ENCODE measurements around the gene SYTL2. TPM values are rescaled to one million over a fixed set of nuclear protein-coding genes. Genes with fewer than 3 reads are reported as not detected.
"Not testable (repeated sequence)": the region's sequence is repeated elsewhere in the genome, so short reads cannot be mapped to it uniquely, and the experiment has no call there.

The SYTL2 gene
- total and polyA plus RNA-seq, 4 experiments from 2014 or later: 3.9 to 35.7 (median 28.2) TPM

DNA sequence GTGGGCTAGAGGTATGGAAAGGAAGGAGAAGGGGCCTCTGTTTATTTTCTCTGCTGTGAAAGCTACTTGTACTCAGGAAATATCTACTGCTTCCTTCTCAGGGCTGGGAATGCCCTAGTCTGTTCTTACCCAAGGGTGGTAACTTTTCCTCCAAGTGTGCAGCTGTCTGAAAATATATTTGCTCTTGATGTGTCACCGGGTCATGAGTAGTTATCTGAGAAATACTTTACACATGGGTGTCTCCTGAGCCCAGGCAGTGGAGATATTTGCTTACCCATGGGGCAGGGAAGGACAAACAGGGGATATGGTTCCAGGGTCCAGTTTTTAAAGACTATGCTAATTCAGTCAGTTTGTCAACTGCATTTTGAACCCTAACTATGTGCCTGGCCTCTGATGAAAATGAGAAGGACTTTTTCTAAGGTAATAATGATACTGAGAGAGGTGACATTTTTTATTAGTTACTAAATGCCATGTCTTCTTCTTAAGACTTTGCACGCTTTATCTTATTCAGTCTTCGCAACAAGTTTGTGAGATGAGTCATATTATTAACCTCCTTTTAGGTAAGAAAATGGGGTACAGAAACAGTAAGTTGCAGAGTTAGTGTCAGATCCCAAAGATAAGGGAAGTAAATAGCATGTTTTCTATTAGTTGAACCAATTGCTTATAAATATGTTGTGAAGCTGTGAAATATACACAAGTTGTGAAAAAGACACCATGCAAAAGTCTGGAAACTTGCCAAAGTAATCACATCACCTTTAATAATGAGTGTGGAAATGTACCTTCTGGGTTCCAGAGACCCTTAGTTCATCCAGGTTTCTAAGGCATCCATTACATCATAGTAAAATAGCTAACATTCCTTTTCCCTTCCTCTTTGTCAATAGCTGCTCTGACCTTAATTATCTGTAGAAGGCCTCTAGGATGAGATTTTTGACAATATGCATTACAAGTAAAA lies 22.9 kb downstream of the SYTL2 start:
- DNase-seq: no peak
- H3K27me3 ChIP-seq (ENCODE audit: insufficient read depth, low read length): no peaks in the 10 kb centered on the region
- no peaks in the 10 kb centered on the region for H3K36me3 ChIP-seq (ENCODE audit: insufficient read depth, low read length)
- Mint-ChIP-seq H3K4me1 (peaks cover 17 to 40% (median 24%) of the 10 kb centered on the region in 4 donors), H3K27me3 (no peaks in the 10 kb centered on the region), H3K4me3 (no peak overlapping the region), H3K9me3 (peaks cover 0 to 2% (median 0%) of the 10 kb centered on the region in 8 donors), H3K27ac (peak overlapping the region in 3 of 7 donors; percentile 10 to 54 (median 35)), H3K36me3 (peaks cover under 1 to 3% of the 10 kb centered on the region in 2 donors)
- intact Hi-C loops (cut with micrococcal nuclease): no loop called here
- H3K9me3 ChIP-seq (ENCODE audit: control insufficient read depth in 1 of 2, low read length in 2 of 2): no peaks in the 10 kb centered on the region
- H3K4me3 ChIP-seq (ENCODE audit: low read length in 2 of 2): no peak overlapping the region
- ChIA-PET CTCF (ENCODE audit: partially characterized antibody) (interaction anchor here (0.7 kb wide), 1 partner anchor 89 kb away, joined by 3 read pairs; no protein-coding TSS in a partner anchor), POLR2A (ENCODE audit: partially characterized antibody) (interaction anchor here (1.0 kb wide), 2 partner anchors 10 to 21 kb away, joined by 3 read pairs; no protein-coding TSS in a partner anchor)
- H3K4me1 ChIP-seq (ENCODE audit: insufficient read depth, low read length): no peaks in the 10 kb centered on the region
- H3K27ac ChIP-seq (ENCODE audit: low read depth, low read length): no peak overlapping the region

DNA sequence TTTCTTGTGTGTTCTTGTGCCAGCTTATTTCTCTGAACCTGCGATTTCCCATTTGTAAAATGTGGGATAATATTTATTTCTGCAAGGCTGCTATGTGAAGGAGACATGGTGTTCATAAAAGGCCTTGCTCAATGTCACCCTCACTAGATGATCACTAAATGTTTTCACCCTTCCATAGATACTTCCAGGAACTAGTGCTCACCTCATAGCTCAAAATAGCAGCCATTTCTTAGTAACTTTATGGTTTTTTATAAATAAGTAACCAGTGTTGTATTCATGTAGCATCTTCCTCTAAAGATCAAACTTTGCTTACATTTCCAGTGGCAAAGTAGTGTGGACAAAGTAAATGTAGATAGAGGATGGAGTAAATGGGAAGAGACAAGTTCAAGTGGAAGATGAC lies 23.8 kb downstream of the SYTL2 start:
- Mint-ChIP-seq H3K27ac (peak overlapping the region in 3 of 7 donors; percentile 21 to 74 (median 26)), H3K4me3 (peak overlapping the region in 1 of 8 donors; percentile 10)
- CTCF ChIA-PET (ENCODE audit: partially characterized antibody): interaction anchor here (0.7 to 0.9 kb wide), 2 partner anchors 13 to 88 kb away, joined by 3 read pairs; no protein-coding TSS in a partner anchor

DNA sequence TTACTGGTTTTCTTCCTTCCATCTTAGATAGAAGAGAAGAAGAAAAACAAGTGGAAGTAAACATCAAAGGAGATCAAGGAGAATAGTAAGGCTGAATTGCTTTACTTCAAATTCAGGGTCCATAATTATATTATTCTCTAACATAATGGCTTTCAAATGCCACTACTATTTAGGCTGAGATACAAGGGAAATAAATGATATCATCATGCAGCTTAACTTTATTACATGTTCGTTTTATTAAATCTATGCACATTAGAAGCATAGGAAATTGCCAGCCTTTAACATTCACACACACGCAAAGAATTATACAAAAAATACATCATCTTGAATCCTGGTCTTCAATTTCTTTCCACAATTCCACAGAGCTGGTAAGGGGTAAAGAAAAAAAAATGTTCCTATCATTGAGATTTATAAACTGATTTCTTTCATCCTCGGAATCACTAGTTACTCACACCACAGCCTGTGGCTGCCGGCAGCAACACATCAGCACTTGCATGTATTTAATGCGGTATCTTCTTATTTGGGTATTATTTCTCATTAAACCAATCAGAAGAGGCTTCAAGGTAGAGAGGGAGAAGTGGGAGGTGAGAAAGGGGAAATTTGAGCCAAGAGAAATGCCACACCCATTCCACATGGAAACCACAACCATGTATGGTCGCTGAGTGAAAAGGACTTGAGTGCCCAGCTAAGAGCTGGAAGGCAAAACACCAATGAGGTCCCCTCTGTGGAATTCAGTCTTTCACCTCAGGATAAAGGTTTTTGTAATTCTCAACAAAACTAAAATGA lies 26.3 kb downstream of the SYTL2 start:
- H3K27ac ChIP-seq (ENCODE audit: low read depth, low read length): no peak overlapping the region
- POLR2A ChIA-PET (ENCODE audit: partially characterized antibody): interaction anchor here (1.6 kb wide), 1 partner anchor 26 kb away, joined by 3 read pairs; no protein-coding TSS in a partner anchor
- H3K9me3 ChIP-seq (ENCODE audit: control insufficient read depth in 1 of 2, low read length in 2 of 2): no peaks in the 10 kb centered on the region
- intact Hi-C loops (cut with micrococcal nuclease): no loop called here
- no peaks in the 10 kb centered on the region for H3K27me3 Mint-ChIP-seq
- no peak overlapping the region for H3K4me3 Mint-ChIP-seq
- CTCF ChIA-PET (ENCODE audit: partially characterized antibody): interaction anchor here (1.6 kb wide), 1 partner anchor 13 kb away, joined by 3 read pairs; no protein-coding TSS in a partner anchor
- no peaks in the 10 kb centered on the region for H3K27me3 ChIP-seq (ENCODE audit: insufficient read depth, low read length)
- H3K4me1 Mint-ChIP-seq: peaks cover 25 to 66% (median 42%) of the 10 kb centered on the region in 4 donors
- peaks cover 11% of the 10 kb centered on the region for H3K4me1 ChIP-seq (ENCODE audit: insufficient read depth, low read length)
- peaks cover 3 to 16% of the 10 kb centered on the region in 2 donors for H3K36me3 Mint-ChIP-seq
- no peak for DNase-seq
- H3K27ac Mint-ChIP-seq: peak overlapping the region in 1 of 7 donors; percentile 68
- peaks cover 0 to 9% (median 7%) of the 10 kb centered on the region in 8 donors for H3K9me3 Mint-ChIP-seq
- no peak overlapping the region for H3K4me3 ChIP-seq (ENCODE audit: low read length in 2 of 2)
- H3K36me3 ChIP-seq (ENCODE audit: insufficient read depth, low read length): no peaks in the 10 kb centered on the region

More for the DNA sequence above, 23.8 kb downstream of the SYTL2 start:
- Mint-ChIP-seq H3K4me1 (peaks cover 20 to 46% (median 24%) of the 10 kb centered on the region in 4 donors), H3K27me3 (no peaks in the 10 kb centered on the region), H3K9me3 (peaks cover 0 to 9% (median 7%) of the 10 kb centered on the region in 8 donors), H3K36me3 (peaks cover 3 to 8% of the 10 kb centered on the region in 2 donors)
- Histone ChIP-seq H3K4me3 (ENCODE audit: low read length in 2 of 2) (no peak overlapping the region), H3K27ac (ENCODE audit: low read depth, low read length) (no peak overlapping the region), H3K4me1 (ENCODE audit: insufficient read depth, low read length) (no peaks in the 10 kb centered on the region), H3K36me3 (ENCODE audit: insufficient read depth, low read length) (no peaks in the 10 kb centered on the region), H3K9me3 (ENCODE audit: control insufficient read depth in 1 of 2, low read length in 2 of 2) (no peaks in the 10 kb centered on the region), H3K27me3 (ENCODE audit: insufficient read depth, low read length) (no peaks in the 10 kb centered on the region)
- POLR2A ChIA-PET (ENCODE audit: partially characterized antibody): interaction anchor here (1.0 kb wide), 1 partner anchor 22 kb away, joined by 3 read pairs; no protein-coding TSS in a partner anchor
- intact Hi-C loops (cut with micrococcal nuclease): no loop called here
- no peak for DNase-seq

DNA sequence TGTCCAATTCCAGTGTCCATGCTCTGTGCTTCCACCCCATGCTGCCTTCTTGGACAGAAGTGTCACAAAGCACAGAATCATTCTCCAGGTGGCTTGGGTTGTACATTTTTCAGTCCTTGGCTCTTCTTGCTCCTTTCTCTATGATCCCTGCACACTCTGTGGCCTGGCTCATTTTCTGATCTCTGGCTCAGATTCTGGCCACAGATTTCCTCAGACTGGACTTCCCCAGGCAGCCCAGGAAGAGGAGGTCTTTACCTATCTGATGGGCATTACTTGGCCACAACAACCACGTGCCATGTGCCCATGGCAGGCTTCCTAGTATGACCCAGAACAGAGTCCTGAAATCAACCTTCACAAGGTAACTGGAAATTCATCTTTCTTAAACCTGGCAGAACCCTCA lies 27.2 kb downstream of the SYTL2 start:
- ChIA-PET CTCF (ENCODE audit: partially characterized antibody) (no interaction called here), POLR2A (ENCODE audit: partially characterized antibody) (interaction anchor here (1.6 kb wide), 1 partner anchor 26 kb away, joined by 3 read pairs; no protein-coding TSS in a partner anchor)
- intact Hi-C loops (cut with micrococcal nuclease): no loop called here
- Histone ChIP-seq H3K27ac (ENCODE audit: low read depth, low read length) (no peak overlapping the region), H3K36me3 (ENCODE audit: insufficient read depth, low read length) (no peaks in the 10 kb centered on the region), H3K4me1 (ENCODE audit: insufficient read depth, low read length) (peaks cover 11% of the 10 kb centered on the region), H3K9me3 (ENCODE audit: control insufficient read depth in 1 of 2, low read length in 2 of 2) (no peaks in the 10 kb centered on the region), H3K27me3 (ENCODE audit: insufficient read depth, low read length) (no peaks in the 10 kb centered on the region), H3K4me3 (ENCODE audit: low read length in 2 of 2) (no peak overlapping the region)
- H3K27ac Mint-ChIP-seq: peak overlapping the region in 3 of 7 donors; percentile 61 to 83 (median 72)
- no peak for DNase-seq
- H3K9me3 Mint-ChIP-seq: peaks cover 0 to 9% (median 7%) of the 10 kb centered on the region in 8 donors
- H3K27me3 Mint-ChIP-seq: no peaks in the 10 kb centered on the region
- no peak overlapping the region for H3K4me3 Mint-ChIP-seq
- peaks cover 3 to 16% of the 10 kb centered on the region in 2 donors for H3K36me3 Mint-ChIP-seq
- H3K4me1 Mint-ChIP-seq: peaks cover 26 to 66% (median 43%) of the 10 kb centered on the region in 4 donors

DNA sequence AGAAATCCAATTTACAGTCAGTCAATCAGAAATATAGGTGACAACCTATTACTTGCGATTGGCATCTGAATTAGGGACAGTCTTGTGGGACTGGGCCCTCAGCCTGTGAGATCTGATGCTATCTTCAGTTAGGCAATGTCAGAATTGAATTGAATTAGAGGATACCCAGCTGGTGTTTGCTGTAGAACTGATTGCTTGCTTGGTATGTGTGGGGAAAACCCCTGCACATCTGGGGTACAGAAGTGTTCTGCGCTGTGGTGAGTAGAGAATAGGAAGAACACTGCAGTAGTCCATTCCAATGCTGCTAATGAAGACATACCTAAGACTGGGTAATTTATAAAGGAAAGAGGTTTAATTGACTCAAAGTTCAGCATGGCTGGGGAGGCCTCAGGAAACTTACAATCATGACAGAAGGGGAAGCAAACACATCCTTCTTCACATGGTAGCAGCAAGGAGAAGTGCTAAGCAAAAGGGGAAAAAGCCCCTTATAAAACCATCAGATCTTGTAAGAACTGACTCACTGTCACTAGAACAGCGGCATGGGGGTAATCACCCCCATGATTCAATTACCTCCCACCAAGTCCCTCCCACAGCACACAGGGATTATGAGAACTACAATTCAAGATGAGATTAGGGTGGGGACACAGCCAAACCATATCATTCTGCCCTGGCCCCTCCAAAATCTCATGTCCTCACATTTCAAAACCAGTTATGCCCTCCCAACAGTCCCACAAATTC lies 30.0 kb downstream of the SYTL2 start:
- H3K9me3 ChIP-seq (ENCODE audit: control insufficient read depth in 1 of 2, low read length in 2 of 2); POLR2A ChIA-PET (ENCODE audit: partially characterized antibody); H3K36me3 ChIP-seq (ENCODE audit: insufficient read depth, low read length); H3K27me3 ChIP-seq (ENCODE audit: insufficient read depth, low read length); H3K27me3 Mint-ChIP-seq; H3K27ac ChIP-seq (ENCODE audit: low read depth, low read length); H3K4me3 ChIP-seq (ENCODE audit: low read length in 2 of 2); intact Hi-C loops (cut with micrococcal nuclease): not testable (repeated sequence)
- H3K27ac Mint-ChIP-seq: peak overlapping the region in 6 of 7 donors; percentile 63 to 86 (median 78)
- peak overlapping the region in 4 of 8 donors; percentile 11 to 47 (median 21) for H3K4me3 Mint-ChIP-seq
- H3K4me1 ChIP-seq (ENCODE audit: insufficient read depth, low read length): peaks cover 11% of the 10 kb centered on the region
- CTCF ChIA-PET (ENCODE audit: partially characterized antibody): interaction anchor here (1.0 kb wide), 1 partner anchor 17 kb away, joined by 3 read pairs; no protein-coding TSS in a partner anchor
- H3K4me1 Mint-ChIP-seq: peaks cover 12 to 59% (median 37%) of the 10 kb centered on the region in 4 donors
- H3K9me3 Mint-ChIP-seq: peaks cover 1 to 13% (median 7%) of the 10 kb centered on the region in 8 donors
- peaks cover 3 to 26% of the 10 kb centered on the region in 2 donors for H3K36me3 Mint-ChIP-seq
- peak in 2 of 5 donors; percentile 13 to 46 for DNase-seq

DNA sequence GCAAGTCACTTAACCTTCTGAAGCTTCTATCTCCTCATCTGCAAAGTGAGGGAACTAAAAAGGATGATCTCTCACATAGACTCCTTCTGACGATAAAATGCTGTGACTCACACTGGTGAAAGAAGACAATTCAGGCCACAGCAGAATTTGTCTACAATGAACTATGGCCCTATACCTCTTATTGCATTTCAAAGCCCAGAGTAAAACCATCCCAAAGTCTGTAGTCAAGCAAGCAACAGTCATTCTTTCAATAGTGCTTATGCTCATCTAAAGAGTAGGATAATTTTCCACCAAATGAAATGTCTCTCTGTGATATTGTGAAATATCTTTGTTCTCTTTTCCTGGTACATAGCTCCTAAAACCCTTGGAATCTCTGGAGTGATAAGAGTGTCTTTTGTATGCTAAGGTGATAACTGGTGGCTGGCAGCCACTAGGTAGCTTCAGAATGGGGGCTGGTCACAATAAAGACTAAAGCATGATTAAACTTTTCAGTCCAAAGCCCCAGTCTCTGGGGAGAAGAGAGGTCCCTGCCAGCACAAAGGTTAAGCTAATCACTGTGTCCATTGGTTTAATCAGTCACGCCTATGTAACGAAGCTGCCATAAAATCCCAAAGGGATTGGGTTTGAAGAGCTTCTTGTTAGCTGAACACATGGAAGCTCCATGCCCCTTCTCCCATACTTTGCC lies 30.8 kb downstream of the SYTL2 start:
- Histone ChIP-seq H3K27me3 (ENCODE audit: insufficient read depth, low read length) (no peaks in the 10 kb centered on the region), H3K4me1 (ENCODE audit: insufficient read depth, low read length) (peaks cover 13% of the 10 kb centered on the region), H3K36me3 (ENCODE audit: insufficient read depth, low read length) (no peaks in the 10 kb centered on the region), H3K9me3 (ENCODE audit: control insufficient read depth in 1 of 2, low read length in 2 of 2) (no peaks in the 10 kb centered on the region), H3K27ac (ENCODE audit: low read depth, low read length) (no peak overlapping the region), H3K4me3 (ENCODE audit: low read length in 2 of 2) (no peak overlapping the region)
- peaks cover 12 to 63% (median 41%) of the 10 kb centered on the region in 4 donors for H3K4me1 Mint-ChIP-seq
- H3K4me3 Mint-ChIP-seq: no peak overlapping the region
- H3K36me3 Mint-ChIP-seq: peaks cover 1 to 27% of the 10 kb centered on the region in 2 donors
- CTCF ChIA-PET (ENCODE audit: partially characterized antibody): no interaction called here
- peak overlapping the region in 4 of 7 donors; percentile 0 to 37 (median 15) for H3K27ac Mint-ChIP-seq
- H3K9me3 Mint-ChIP-seq: peaks cover 2 to 14% (median 7%) of the 10 kb centered on the region in 8 donors
- DNase-seq: no peak
- H3K27me3 Mint-ChIP-seq: no peaks in the 10 kb centered on the region
- intact Hi-C loops (cut with micrococcal nuclease): no loop called here
- POLR2A ChIA-PET (ENCODE audit: partially characterized antibody): no interaction called here

All from CD4-positive, alpha-beta memory T cell (primary cell).